Thyroid gland (tissue), 4 donors: ENCODE measurements around the gene KCNG1. TPM values are rescaled to one million over a fixed set of nuclear protein-coding genes. Genes with fewer than 3 reads are reported as not detected.

Source experiments
- DNase-seq, 2 donors: peaks; one replicate each; pipeline ENCODE4 v3.0.0-alpha.2; 2019
- H3K27ac ChIP-seq, 3 donors: fragments of 200-600 bp; sonication (generic); 1 replicate in 2 of 3; 2 replicates in 1 of 3; pipeline ENCODE4 v1.5.1; 2016 to 2019; ENCODE audit warnings: mild to moderate bottlenecking in 1 of 3, moderate library complexity in 1 of 3
- H3K27me3 ChIP-seq: fragments of 200-600 bp; sonication (generic); one replicate; pipeline ENCODE4 v1.5.1; 2019
- H3K36me3 ChIP-seq, 2 donors: fragments of 200-600 bp; sonication (generic); one replicate each; pipeline ENCODE4 v1.5.1; 2016 to 2019
- H3K4me1 ChIP-seq, 2 donors: fragments of 200-600 bp; sonication (generic); one replicate each; pipeline ENCODE4 v1.5.1; 2017 to 2019
- H3K4me3 ChIP-seq, 3 donors: fragments of 200-600 bp; sonication (generic); replicated peaks in 1 of 3; 1 replicate in 2 of 3; 2 replicates in 1 of 3; pipeline ENCODE4 v1.5.1; 2016; ENCODE audit warnings: mild to moderate bottlenecking in 1 of 3
- H3K9me3 ChIP-seq: fragments of 200-600 bp; sonication (generic); one replicate; pipeline ENCODE4 v1.5.1; 2017
- POLR2A ChIP-seq, 2 donors: fragments of 450-650 bp; IDR thresholded peaks; one replicate each; pipeline ENCODE4 v1.6.1; 2017; ENCODE audit warnings: antibody characterized with exemption in 2 of 2, mild to moderate bottlenecking in 2 of 2, moderate library complexity in 1 of 2
- WGBS, 2 donors: methylation state at CpG; one replicate each; pipeline ENCODE4 v1.1.5; 2017; 5-methylcytosine and 5-hydroxymethylcytosine counted together
- intact Hi-C: fragments of 100-400 bp; cut with DNase I; formaldehyde crosslinking; loops from one replicate; pipeline ENCODE4 v1.15.1; 2023
- total RNA-seq, 4 donors: library from RNA; depleted of rRNA; stranded (reverse); fragments of >200 nt; gene quantifications; one replicate each; pipeline ENCODE4 v1.2.3, GENCODE V29; 2016
- TF ChIP-seq, protein P1 (sequence below), 6 experiments: fragments of 200-600 bp in 3 of 6; fragments of 450-650 bp in 3 of 6; sonication (generic) in 3 of 6; IDR thresholded peaks; one replicate each; pipeline ENCODE4 v1.5.1; 2016 to 2019; ENCODE audit warnings: antibody characterized with exemption in 6 of 6, mild to moderate bottlenecking in 2 of 6, inconsistent platforms in 1 of 6, moderate library complexity in 1 of 6

The KCNG1 gene
- total RNA-seq, 4 donors from 2014 or later = 0.13 TPM; not detected in 3

DNA sequence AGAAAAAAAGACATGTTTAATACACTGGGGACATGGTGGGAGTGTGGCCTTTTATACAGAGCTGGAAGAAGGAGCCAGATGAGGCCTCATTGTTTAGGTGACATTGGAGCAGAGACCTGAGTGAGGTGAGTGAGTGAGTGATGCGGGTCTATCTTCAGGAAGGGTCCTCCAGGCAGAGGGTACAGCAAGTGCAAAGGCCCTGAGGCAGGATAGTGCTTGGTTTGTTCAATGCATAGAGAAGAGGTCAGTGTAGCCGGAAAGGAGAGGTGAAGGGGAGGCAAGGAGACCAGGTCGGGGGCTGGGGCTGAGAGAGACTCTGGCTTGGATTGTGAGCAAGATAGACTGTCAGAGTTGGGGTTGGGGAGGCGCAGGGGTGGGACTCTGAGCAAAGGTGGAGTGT is 23.6 kb downstream of the KCNG1 start:
- H3K4me3 ChIP-seq = no peak overlapping the region
- H3K27me3 ChIP-seq = no peaks in the 10 kb centered on the region
- DNase-seq = no peak
- 87 to 89% methylated on average over 4 of the region's 4 CpGs for WGBS, 2 donors
- intact Hi-C loops = no loop called here
- H3K4me1 ChIP-seq = no peaks in the 10 kb centered on the region
- no peaks in the 10 kb centered on the region for H3K9me3 ChIP-seq
- TF ChIP-seq, protein P1, sequence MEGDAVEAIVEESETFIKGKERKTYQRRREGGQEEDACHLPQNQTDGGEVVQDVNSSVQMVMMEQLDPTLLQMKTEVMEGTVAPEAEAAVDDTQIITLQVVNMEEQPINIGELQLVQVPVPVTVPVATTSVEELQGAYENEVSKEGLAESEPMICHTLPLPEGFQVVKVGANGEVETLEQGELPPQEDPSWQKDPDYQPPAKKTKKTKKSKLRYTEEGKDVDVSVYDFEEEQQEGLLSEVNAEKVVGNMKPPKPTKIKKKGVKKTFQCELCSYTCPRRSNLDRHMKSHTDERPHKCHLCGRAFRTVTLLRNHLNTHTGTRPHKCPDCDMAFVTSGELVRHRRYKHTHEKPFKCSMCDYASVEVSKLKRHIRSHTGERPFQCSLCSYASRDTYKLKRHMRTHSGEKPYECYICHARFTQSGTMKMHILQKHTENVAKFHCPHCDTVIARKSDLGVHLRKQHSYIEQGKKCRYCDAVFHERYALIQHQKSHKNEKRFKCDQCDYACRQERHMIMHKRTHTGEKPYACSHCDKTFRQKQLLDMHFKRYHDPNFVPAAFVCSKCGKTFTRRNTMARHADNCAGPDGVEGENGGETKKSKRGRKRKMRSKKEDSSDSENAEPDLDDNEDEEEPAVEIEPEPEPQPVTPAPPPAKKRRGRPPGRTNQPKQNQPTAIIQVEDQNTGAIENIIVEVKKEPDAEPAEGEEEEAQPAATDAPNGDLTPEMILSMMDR (IDR thresholded peaks at IDR 0.05) = no peak
- TF ChIP-seq POLR2A (IDR thresholded peaks at IDR 0.05) = no peak
- H3K36me3 ChIP-seq = no peaks in the 10 kb centered on the region
- no peak overlapping the region for H3K27ac ChIP-seq

DNA sequence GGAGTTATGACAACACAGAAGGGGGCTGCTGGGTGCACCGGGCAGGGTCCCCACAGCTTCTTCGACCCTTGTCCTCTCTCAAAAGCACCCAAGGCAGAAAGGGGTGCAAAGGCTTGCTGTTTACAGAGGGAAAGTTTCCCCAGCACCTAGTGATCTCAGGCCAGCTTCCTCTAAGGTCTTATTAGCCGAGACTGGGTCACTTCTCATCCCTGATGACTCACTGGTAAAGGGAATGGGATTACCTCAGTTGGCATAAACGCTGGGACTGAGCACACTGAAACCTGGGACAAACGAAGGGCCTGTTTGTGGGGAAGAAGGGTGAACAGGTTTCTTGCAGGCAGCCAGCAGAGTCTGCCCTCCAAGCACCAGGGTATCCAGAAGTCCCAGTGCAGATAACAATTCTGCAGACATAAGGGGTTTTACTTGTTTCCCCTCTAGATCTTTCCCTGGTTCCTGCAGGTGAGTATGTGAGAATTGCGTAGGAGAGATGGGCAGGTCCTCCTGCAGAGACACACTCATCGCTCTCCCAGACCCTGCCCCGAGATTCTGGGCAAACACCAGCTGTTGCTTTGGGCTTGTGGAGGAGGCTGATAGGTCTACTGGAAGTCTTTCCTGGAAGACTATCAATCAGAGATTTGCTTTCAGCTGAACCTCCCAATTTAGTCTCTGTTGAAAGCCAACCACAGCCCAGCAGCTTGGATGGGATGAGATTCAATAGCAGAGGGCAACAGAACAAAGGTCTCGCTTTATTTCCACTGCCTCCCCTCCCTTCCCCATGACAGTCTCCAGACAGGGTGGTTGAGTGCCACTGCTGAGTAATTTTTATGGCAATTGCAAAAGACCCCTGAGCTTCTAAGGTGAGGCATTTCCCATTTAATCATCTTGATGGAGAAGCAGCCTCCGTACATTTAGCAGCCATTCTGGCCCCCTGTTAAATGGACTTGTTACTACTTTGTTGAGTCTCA is 25.7 kb downstream of the KCNG1 start:
- H3K27ac ChIP-seq = no peak overlapping the region
- DNase-seq = no peak
- TF ChIP-seq, protein P1 (IDR thresholded peaks at IDR 0.05) = no peak
- TF ChIP-seq POLR2A (IDR thresholded peaks at IDR 0.05) = no peak
- H3K36me3 ChIP-seq = no peaks in the 10 kb centered on the region
- H3K4me3 ChIP-seq = no peak overlapping the region
- peaks cover 0 to 6% of the 10 kb centered on the region in 2 donors for H3K4me1 ChIP-seq
- H3K9me3 ChIP-seq = no peaks in the 10 kb centered on the region
- intact Hi-C loops = no loop called here
- no peaks in the 10 kb centered on the region for H3K27me3 ChIP-seq
- WGBS, 2 donors = 56 to 59% methylated on average over 9 to 10 of the region's 10 CpGs

DNA sequence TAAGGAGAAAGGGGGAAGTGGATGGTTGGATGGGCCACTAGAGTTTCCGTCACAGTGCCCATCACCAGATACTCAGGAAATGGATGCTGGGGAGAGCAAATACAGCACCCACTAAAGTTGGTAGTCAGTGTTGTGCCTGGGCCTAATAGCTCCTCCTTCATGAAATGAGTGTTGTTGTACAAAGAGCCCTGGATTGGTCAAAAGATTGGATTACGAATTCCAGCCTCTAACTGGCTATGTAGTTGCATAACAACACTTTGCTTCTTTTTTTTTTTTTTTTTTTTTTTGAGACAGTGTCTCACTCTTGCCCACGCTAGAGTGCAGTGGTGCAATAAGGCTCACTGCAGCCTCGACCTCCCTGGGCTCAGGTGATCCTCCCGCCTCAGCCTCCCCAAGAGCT is 27.4 kb downstream of the KCNG1 start:
- Histone ChIP-seq H3K4me3 (no peak overlapping the region), H3K27me3 (no peaks in the 10 kb centered on the region), H3K9me3 (no peaks in the 10 kb centered on the region), H3K27ac (no peak overlapping the region), H3K36me3 (no peaks in the 10 kb centered on the region), H3K4me1 (peaks cover 0 to 6% of the 10 kb centered on the region in 2 donors)
- WGBS, 2 donors = 88 to 91% methylated on average over 5 of the region's 5 CpGs
- no peak for TF ChIP-seq POLR2A (IDR thresholded peaks at IDR 0.05)
- TF ChIP-seq, protein P1 (IDR thresholded peaks at IDR 0.05) = no peak
- DNase-seq = no peak
- intact Hi-C loops = no loop called here

DNA sequence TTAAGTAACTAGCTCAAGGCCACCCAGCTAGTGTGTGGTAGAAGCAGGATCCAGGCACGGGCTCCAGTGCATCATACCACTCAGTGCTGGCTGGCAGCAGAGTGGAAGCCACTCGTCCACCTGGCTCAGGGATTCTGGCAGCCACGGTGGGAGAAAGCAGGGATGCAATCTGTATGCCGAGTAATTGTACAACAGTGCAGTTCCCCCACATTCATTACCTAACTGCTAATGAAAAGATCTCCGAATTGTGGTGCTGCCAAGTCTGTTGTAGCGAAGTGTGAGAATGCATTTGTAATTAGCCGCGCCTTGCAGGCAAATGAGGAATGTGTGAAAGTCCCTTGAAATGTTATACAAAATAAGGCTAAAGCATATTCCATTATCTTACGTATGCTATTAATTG is 29.0 kb downstream of the KCNG1 start:
- no peaks in the 10 kb centered on the region for H3K27me3 ChIP-seq
- no peak for DNase-seq

More for the DNA sequence above, 29.0 kb downstream of the KCNG1 start:
- 76 to 89% methylated on average over 9 of the region's 9 CpGs for WGBS, 2 donors
- H3K36me3 ChIP-seq = no peaks in the 10 kb centered on the region
- H3K4me3 ChIP-seq = no peak overlapping the region
- H3K27ac ChIP-seq = no peak overlapping the region
- intact Hi-C loops = no loop called here
- H3K9me3 ChIP-seq = no peaks in the 10 kb centered on the region
- no peak for TF ChIP-seq POLR2A (IDR thresholded peaks at IDR 0.05)
- TF ChIP-seq, protein P1 (IDR thresholded peaks at IDR 0.05) = no peak
- peaks cover 0 to 6% of the 10 kb centered on the region in 2 donors for H3K4me1 ChIP-seq
